DND-41 (cell line): ENCODE data around the gene PDZRN3.

ENCODE experiments used
- ATAC-seq: fragments of 200-7000 bp; cut with Tn5 transposase; 3 replicates; pipeline ENCODE4 v1.9.1; 2021; ENCODE audit warnings: low read depth; ENCODE audit not compliant: insufficient read depth
- DNase-seq: peaks from one replicate; pipeline ENCODE4 v3.0.0-alpha.2; 2020
- H2AFZ ChIP-seq: 2 replicates; pipeline ENCODE4 v1.6.0; 2012; ENCODE audit warnings: low read depth, low read length
- H3K27ac ChIP-seq: 2 replicates; pipeline ENCODE4 v1.5.1; 2012; ENCODE audit warnings: low read length, inconsistent platforms
- H3K27me3 ChIP-seq: fragments of 200-600 bp; sonication (generic); 2 replicates; pipeline ENCODE4 v1.6.0; 2012; ENCODE audit warnings: low read length, mild to moderate bottlenecking, inconsistent platforms; ENCODE audit not compliant: insufficient read depth, poor library complexity
- H3K36me3 ChIP-seq: 2 replicates; pipeline ENCODE4 v1.5.1; 2012; ENCODE audit warnings: low read length, inconsistent platforms; ENCODE audit not compliant: insufficient read depth
- H3K4me1 ChIP-seq: 2 replicates; pipeline ENCODE4 v1.5.1; 2012; ENCODE audit warnings: mild to moderate bottlenecking, low read length; ENCODE audit not compliant: insufficient read depth
- H3K4me2 ChIP-seq: 2 replicates; pipeline ENCODE4 v1.6.0; 2012; ENCODE audit warnings: mild to moderate bottlenecking, moderate library complexity, low read length, inconsistent platforms; ENCODE audit not compliant: insufficient read depth
- H3K4me3 ChIP-seq, 2 experiments: fragments of 200-600 bp in 1 of 2; shearing (Covaris generic) in 1 of 2; 2 replicates each; pipeline ENCODE4 v1.5.1; 2012 to 2016; ENCODE audit warnings: inconsistent platforms in 2 of 2, low read length in 2 of 2, mild to moderate bottlenecking in 2 of 2, low read depth in 1 of 2, moderate library complexity in 1 of 2
- H3K79me2 ChIP-seq: 2 replicates; pipeline ENCODE4 v1.6.0; 2012; ENCODE audit warnings: low read length, inconsistent platforms; ENCODE audit not compliant: insufficient read depth
- H3K9ac ChIP-seq: 2 replicates; pipeline ENCODE4 v1.6.0; 2012; ENCODE audit warnings: low read depth, mild to moderate bottlenecking, inconsistent platforms, low read length, moderate library complexity
- H3K9me3 ChIP-seq: 2 replicates; pipeline ENCODE4 v1.5.1; 2012; ENCODE audit warnings: low read length, moderate library complexity, mild to moderate bottlenecking, inconsistent platforms; ENCODE audit not compliant: insufficient read depth, severe bottlenecking
- H4K20me1 ChIP-seq: 2 replicates; pipeline ENCODE4 v1.6.0; 2012; ENCODE audit warnings: low read length; ENCODE audit not compliant: insufficient read depth
- CTCF ChIP-seq: IDR thresholded peaks from 2 replicates; pipeline ENCODE4 v1.5.1; 2012; ENCODE audit warnings: borderline replicate concordance, low read length, moderate library complexity, mild to moderate bottlenecking; ENCODE audit not compliant: poor library complexity, severe bottlenecking; ENCODE audit errors: extremely low read depth
- EZH2 ChIP-seq: IDR thresholded peaks from 3 replicates; pipeline ENCODE4 v1.6.1; 2012; ENCODE audit warnings: borderline replicate concordance, low read depth, mild to moderate bottlenecking, moderate library complexity, low read length, inconsistent platforms; ENCODE audit not compliant: severe bottlenecking

The PDZRN3 gene

GRCh38 chr3:73542136-73542535, 82.6 kb downstream of the PDZRN3 start:
- no peak for DNase-seq
- H3K4me2 ChIP-seq: no peak overlapping the region
- no peaks in the 10 kb centered on the region for H3K27me3 ChIP-seq

GRCh38 chr3:73540969-73541740, 83.6 kb downstream of the PDZRN3 start:
- Histone ChIP-seq H3K4me2 (no peak overlapping the region), H2AFZ (no peak overlapping the region), H3K27me3 (no peaks in the 10 kb centered on the region), H3K9ac (no peak overlapping the region), H3K36me3 (no peaks in the 10 kb centered on the region), H4K20me1 (no peaks in the 10 kb centered on the region), H3K79me2 (no peaks in the 10 kb centered on the region), H3K9me3 (no peaks in the 10 kb centered on the region), H3K27ac (no peak overlapping the region), H3K4me3 (no peak overlapping the region), H3K4me1 (no peaks in the 10 kb centered on the region)
- ATAC-seq (no peak), DNase-seq (no peak)
- TF ChIP-seq CTCF (no peak), EZH2 (no peak)

More at GRCh38 chr3:73542136-73542535, 82.6 kb downstream of the PDZRN3 start:
- Histone ChIP-seq H3K4me3 (no peak overlapping the region), H3K27ac (no peak overlapping the region), H4K20me1 (no peaks in the 10 kb centered on the region), H3K36me3 (no peaks in the 10 kb centered on the region), H3K4me1 (no peaks in the 10 kb centered on the region), H3K9me3 (no peaks in the 10 kb centered on the region), H3K9ac (no peak overlapping the region), H2AFZ (no peak overlapping the region), H3K79me2 (no peaks in the 10 kb centered on the region)
- TF ChIP-seq EZH2 (no peak), CTCF (no peak)
- ATAC-seq: no peak

- Histone ChIP-seq H3K36me3 (no peaks in the 10 kb centered on the region), H3K4me2 (no peak overlapping the region), H3K27ac (no peak overlapping the region), H3K9ac (no peak overlapping the region), H3K27me3 (no peaks in the 10 kb centered on the region), H4K20me1 (no peaks in the 10 kb centered on the region), H3K4me3 (no peak overlapping the region), H2AFZ (no peak overlapping the region), H3K4me1 (no peaks in the 10 kb centered on the region), H3K79me2 (no peaks in the 10 kb centered on the region), H3K9me3 (no peaks in the 10 kb centered on the region)
- DNase-seq (no peak), ATAC-seq (no peak)
- TF ChIP-seq CTCF: no peak
- TF ChIP-seq EZH2: no peak
Measured at GRCh38 chr3:73538486-73538885, 86.3 kb downstream of the PDZRN3 start.
